GM08714 (cell line): ENCODE data around the gene INVS.
"Not testable (repeated sequence)": the region's sequence is repeated elsewhere in the genome, so short reads cannot be mapped to it uniquely, and the experiment has no call there.

Experiments used
- H3K4me3 ChIP-seq: fragments of 200-500 bp; sonication (Bioruptor generic); 2 replicates; pipeline ENCODE4 v1.5.1; 2014; ENCODE audit warnings: mild to moderate bottlenecking, low read length, inconsistent platforms
- ZNF274 ChIP-seq: IDR thresholded peaks from 2 replicates; pipeline ENCODE4 v1.6.1; 2012; ENCODE audit warnings: mild to moderate bottlenecking, low read depth, low read length

INVS gene

GRCh38 chr9:100221538-100221937 is 122.5 kb downstream of the INVS start:
- H3K4me3 ChIP-seq: no peak overlapping the region
- no peak for TF ChIP-seq ZNF274

- TF ChIP-seq ZNF274: no peak
- no peak overlapping the region for H3K4me3 ChIP-seq
Observed at GRCh38 chr9:100222674-100223073, 123.6 kb downstream of the INVS start.

- no peak for TF ChIP-seq ZNF274
- H3K4me3 ChIP-seq: no peak overlapping the region
Observed at GRCh38 chr9:100227636-100228035, 128.6 kb downstream of the INVS start.

- no peak overlapping the region for H3K4me3 ChIP-seq
- no peak for TF ChIP-seq ZNF274
Observed at GRCh38 chr9:100228352-100228869, 129.4 kb downstream of the INVS start.

- no peak for TF ChIP-seq ZNF274
- H3K4me3 ChIP-seq: no peak overlapping the region
Observed at GRCh38 chr9:100229136-100229535, 130.1 kb downstream of the INVS start.

GRCh38 chr9:100229561-100229960 is 130.5 kb downstream of the INVS start:
- no peak for TF ChIP-seq ZNF274
- no peak overlapping the region for H3K4me3 ChIP-seq

GRCh38 chr9:100236986-100237385 is 137.9 kb downstream of the INVS start:
- not testable (repeated sequence) for H3K4me3 ChIP-seq

- no peak overlapping the region for H3K4me3 ChIP-seq
- no peak for TF ChIP-seq ZNF274
Observed at GRCh38 chr9:100240512-100240911, 141.5 kb downstream of the INVS start.

- no peak for TF ChIP-seq ZNF274
Observed at GRCh38 chr9:100267211-100267610, 168.2 kb downstream of the INVS start.

GRCh38 chr9:100268271-100268670 is 169.2 kb downstream of the INVS start:
- H3K4me3 ChIP-seq: no peak overlapping the region
- TF ChIP-seq ZNF274: no peak

More at GRCh38 chr9:100267211-100267610, 168.2 kb downstream of the INVS start:
- H3K4me3 ChIP-seq: no peak overlapping the region

- no peak for TF ChIP-seq ZNF274
- no peak overlapping the region for H3K4me3 ChIP-seq
Observed at GRCh38 chr9:100269656-100270055, 170.6 kb downstream of the INVS start.

- no peak for TF ChIP-seq ZNF274
- H3K4me3 ChIP-seq: no peak overlapping the region
Observed at GRCh38 chr9:100277166-100277979, 178.3 kb downstream of the INVS start.

GRCh38 chr9:100281066-100281465 is 182.0 kb downstream of the INVS start:
- no peak overlapping the region for H3K4me3 ChIP-seq
- TF ChIP-seq ZNF274: no peak

- no peak overlapping the region for H3K4me3 ChIP-seq
- TF ChIP-seq ZNF274: no peak
Observed at GRCh38 chr9:100281676-100282387, 182.8 kb downstream of the INVS start.

GRCh38 chr9:100282388-100282719 is 183.3 kb downstream of the INVS start:
- H3K4me3 ChIP-seq: no peak overlapping the region
- no peak for TF ChIP-seq ZNF274
